Neural cell (in vitro differentiated cells): ENCODE results near the gene SLC9C1. TPM values are rescaled to one million over a fixed set of nuclear protein-coding genes. Genes with fewer than 3 reads are reported as not detected.

Experiments
- H2AFZ ChIP-seq: fragments of 200-600, 300-800 bp; sonication (generic), shearing (Covaris generic); 2 replicates; pipeline ENCODE4 v1.6.0; 2014; ENCODE audit warnings: low read depth, mild to moderate bottlenecking, antibody characterized with exemption, low read length, moderate library complexity
- H3F3A ChIP-seq: fragments of 200-600 bp; shearing (Covaris generic); 2 replicates; pipeline ENCODE4 v1.6.1; 2016; ENCODE audit warnings: mild to moderate bottlenecking, moderate library complexity, mixed read lengths, antibody characterized with exemption, low read length; ENCODE audit not compliant: insufficient read depth, poor library complexity, severe bottlenecking
- H3K27ac ChIP-seq: fragments of 200-600, 300-800 bp; sonication (generic), shearing (Covaris generic); 2 replicates; pipeline ENCODE4 v1.5.1; 2014; ENCODE audit warnings: mild to moderate bottlenecking, low read length, moderate library complexity
- H3K27me3 ChIP-seq: fragments of 300-800, 200-600 bp; sonication (generic), shearing (Covaris generic); 2 replicates; pipeline ENCODE4 v1.6.0; 2014; ENCODE audit warnings: mild to moderate bottlenecking, low read depth, low read length, moderate library complexity; ENCODE audit not compliant: insufficient read depth
- H3K36me3 ChIP-seq: fragments of 300-800, 200-600 bp; sonication (generic), shearing (Covaris generic); 2 replicates; pipeline ENCODE4 v1.5.1; 2014; ENCODE audit warnings: mild to moderate bottlenecking, antibody characterized with exemption, low read length, moderate library complexity; ENCODE audit not compliant: insufficient read depth
- H3K4me2 ChIP-seq: fragments of 300-800, 200-600 bp; sonication (generic), shearing (Covaris generic); 2 replicates; pipeline ENCODE4 v1.6.0; 2014; ENCODE audit warnings: mild to moderate bottlenecking, low read length
- H3K4me3 ChIP-seq: fragments of 300-800, 200-600 bp; sonication (generic), shearing (Covaris generic); 2 replicates; pipeline ENCODE4 v1.5.1; 2014; ENCODE audit warnings: mild to moderate bottlenecking, low read length, moderate library complexity
- H3K79me2 ChIP-seq: fragments of 200-600 bp; shearing (Covaris generic); replicated peaks from 2 replicates; pipeline ENCODE4 v1.6.0; 2014; ENCODE audit warnings: mild to moderate bottlenecking, low read length, moderate library complexity; ENCODE audit not compliant: insufficient read depth
- H3K9ac ChIP-seq: fragments of 300-800, 200-600 bp; sonication (generic), shearing (Covaris generic); 2 replicates; pipeline ENCODE4 v1.6.1; 2016; ENCODE audit warnings: mild to moderate bottlenecking, low read length, mixed read lengths
- H3K9me2 ChIP-seq: fragments of 200-600 bp; shearing (Covaris generic); 2 replicates; pipeline ENCODE4 v1.6.1; 2016; ENCODE audit warnings: mild to moderate bottlenecking, low read length, mixed read lengths; ENCODE audit not compliant: insufficient read depth
- H3K9me3 ChIP-seq: fragments of 200-600, 300-800 bp; sonication (generic), shearing (Covaris generic); 2 replicates; pipeline ENCODE4 v1.6.1; 2016; ENCODE audit warnings: mild to moderate bottlenecking, mixed run types, low read length, moderate library complexity, mixed read lengths
- H4K20me1 ChIP-seq: fragments of 200-600 bp; shearing (Covaris generic); 2 replicates; pipeline ENCODE4 v1.6.1; 2016; ENCODE audit warnings: mild to moderate bottlenecking, mixed run types; ENCODE audit not compliant: insufficient read depth
- EP300 ChIP-seq: fragments of 450-650 bp; conservative IDR thresholded peaks from 2 replicates; pipeline ENCODE4 v1.6.1; 2014; ENCODE audit warnings: antibody characterized with exemption, mild to moderate bottlenecking, moderate library complexity; ENCODE audit not compliant: poor library complexity, severe bottlenecking
- EZH2 ChIP-seq: fragments of 200-600, 300-800 bp; shearing (Covaris generic), sonication (generic); IDR thresholded peaks from 2 replicates; pipeline ENCODE4 v1.6.1; 2014; ENCODE audit warnings: antibody characterized with exemption, low read length, borderline replicate concordance, mild to moderate bottlenecking; ENCODE audit not compliant: insufficient read depth, poor library complexity, severe bottlenecking
- MXI1 ChIP-seq: fragments of 450-650 bp; conservative IDR thresholded peaks from 2 replicates; pipeline ENCODE4 v1.6.1; 2014; ENCODE audit warnings: antibody characterized with exemption, mild to moderate bottlenecking; ENCODE audit not compliant: poor library complexity, severe bottlenecking
- POLR2AphosphoS5 ChIP-seq: IDR thresholded peaks from 2 replicates; pipeline ENCODE4 v1.6.1; 2012
- RAD21 ChIP-seq: fragments of 450-650 bp; conservative IDR thresholded peaks from 2 replicates; pipeline ENCODE4 v1.6.1; 2014; ENCODE audit warnings: antibody characterized with exemption, mild to moderate bottlenecking, moderate library complexity
- SMC3 ChIP-seq: fragments of 450-650 bp; conservative IDR thresholded peaks from 2 replicates; pipeline ENCODE4 v1.6.1; 2014; ENCODE audit warnings: antibody characterized with exemption, mild to moderate bottlenecking, moderate library complexity; ENCODE audit not compliant: poor library complexity
- TAF1 ChIP-seq: IDR thresholded peaks from 2 replicates; pipeline ENCODE4 v1.6.1; 2012; ENCODE audit warnings: low read depth
- polyA plus RNA-seq: library from polyadenylated mRNA; depleted of rRNA; stranded (reverse); fragments of >200 nt; gene quantifications from 2 replicates; pipeline ENCODE4 v1.2.3, GENCODE V29; 2014
- TF ChIP-seq, protein P1 (sequence below): fragments of 450-650 bp; IDR thresholded peaks from 2 replicates; pipeline ENCODE4 v1.5.1; 2014; ENCODE audit warnings: antibody characterized with exemption, mild to moderate bottlenecking, moderate library complexity; ENCODE audit not compliant: poor library complexity, severe bottlenecking
- TF ChIP-seq, protein P2 (sequence below): IDR thresholded peaks from 2 replicates; pipeline ENCODE4 v1.6.1; 2012; ENCODE audit warnings: borderline replicate concordance

The SLC9C1 gene
- polyA plus RNA-seq, 1 donor from 2014 or later = not detected

GRCh38 chr3:112261742-112262141, 32.3 kb downstream of the SLC9C1 start:
- H3K79me2 ChIP-seq = no peaks in the 10 kb centered on the region
- H3K9me2 ChIP-seq = no peaks in the 10 kb centered on the region
- no peak for TF ChIP-seq EZH2
- H3K4me3 ChIP-seq = no peak overlapping the region
- no peak overlapping the region for H3K9ac ChIP-seq
- H3K27me3 ChIP-seq = no peaks in the 10 kb centered on the region
- H3K27ac ChIP-seq = no peak overlapping the region
- H2AFZ ChIP-seq = no peak overlapping the region
- no peaks in the 10 kb centered on the region for H3F3A ChIP-seq
- H4K20me1 ChIP-seq = no peaks in the 10 kb centered on the region
- no peaks in the 10 kb centered on the region for H3K36me3 ChIP-seq
- H3K4me2 ChIP-seq = no peak overlapping the region
- H3K9me3 ChIP-seq = no peaks in the 10 kb centered on the region

DNA sequence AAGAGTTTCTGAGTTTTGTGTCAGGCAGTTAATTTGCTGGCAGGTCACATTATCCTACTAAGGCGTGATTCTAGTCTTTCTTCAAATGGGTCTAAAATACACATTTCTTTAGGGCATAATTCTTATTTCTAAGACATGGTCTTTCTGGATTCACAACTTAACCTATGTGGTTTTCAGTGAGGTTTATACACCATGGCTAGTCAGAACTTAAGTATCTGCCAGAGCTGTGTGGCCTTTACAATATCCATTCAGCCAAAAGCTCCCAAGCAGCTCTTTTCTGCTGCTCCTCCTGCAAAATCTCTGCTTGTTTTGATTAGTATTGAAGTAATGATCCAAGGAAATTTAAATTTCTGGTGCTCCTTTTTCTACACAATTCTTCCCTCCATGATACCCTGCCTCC, 33.5 kb downstream of the SLC9C1 start:
- H3K9me3 ChIP-seq = no peaks in the 10 kb centered on the region
- TF ChIP-seq MXI1 (no peak), POLR2AphosphoS5 (no peak), RAD21 (no peak), SMC3 (no peak), EZH2 (no peak), TAF1 (no peak), EP300 (no peak)
- TF ChIP-seq, protein P1, sequence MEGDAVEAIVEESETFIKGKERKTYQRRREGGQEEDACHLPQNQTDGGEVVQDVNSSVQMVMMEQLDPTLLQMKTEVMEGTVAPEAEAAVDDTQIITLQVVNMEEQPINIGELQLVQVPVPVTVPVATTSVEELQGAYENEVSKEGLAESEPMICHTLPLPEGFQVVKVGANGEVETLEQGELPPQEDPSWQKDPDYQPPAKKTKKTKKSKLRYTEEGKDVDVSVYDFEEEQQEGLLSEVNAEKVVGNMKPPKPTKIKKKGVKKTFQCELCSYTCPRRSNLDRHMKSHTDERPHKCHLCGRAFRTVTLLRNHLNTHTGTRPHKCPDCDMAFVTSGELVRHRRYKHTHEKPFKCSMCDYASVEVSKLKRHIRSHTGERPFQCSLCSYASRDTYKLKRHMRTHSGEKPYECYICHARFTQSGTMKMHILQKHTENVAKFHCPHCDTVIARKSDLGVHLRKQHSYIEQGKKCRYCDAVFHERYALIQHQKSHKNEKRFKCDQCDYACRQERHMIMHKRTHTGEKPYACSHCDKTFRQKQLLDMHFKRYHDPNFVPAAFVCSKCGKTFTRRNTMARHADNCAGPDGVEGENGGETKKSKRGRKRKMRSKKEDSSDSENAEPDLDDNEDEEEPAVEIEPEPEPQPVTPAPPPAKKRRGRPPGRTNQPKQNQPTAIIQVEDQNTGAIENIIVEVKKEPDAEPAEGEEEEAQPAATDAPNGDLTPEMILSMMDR = no peak
- TF ChIP-seq, protein P2, sequence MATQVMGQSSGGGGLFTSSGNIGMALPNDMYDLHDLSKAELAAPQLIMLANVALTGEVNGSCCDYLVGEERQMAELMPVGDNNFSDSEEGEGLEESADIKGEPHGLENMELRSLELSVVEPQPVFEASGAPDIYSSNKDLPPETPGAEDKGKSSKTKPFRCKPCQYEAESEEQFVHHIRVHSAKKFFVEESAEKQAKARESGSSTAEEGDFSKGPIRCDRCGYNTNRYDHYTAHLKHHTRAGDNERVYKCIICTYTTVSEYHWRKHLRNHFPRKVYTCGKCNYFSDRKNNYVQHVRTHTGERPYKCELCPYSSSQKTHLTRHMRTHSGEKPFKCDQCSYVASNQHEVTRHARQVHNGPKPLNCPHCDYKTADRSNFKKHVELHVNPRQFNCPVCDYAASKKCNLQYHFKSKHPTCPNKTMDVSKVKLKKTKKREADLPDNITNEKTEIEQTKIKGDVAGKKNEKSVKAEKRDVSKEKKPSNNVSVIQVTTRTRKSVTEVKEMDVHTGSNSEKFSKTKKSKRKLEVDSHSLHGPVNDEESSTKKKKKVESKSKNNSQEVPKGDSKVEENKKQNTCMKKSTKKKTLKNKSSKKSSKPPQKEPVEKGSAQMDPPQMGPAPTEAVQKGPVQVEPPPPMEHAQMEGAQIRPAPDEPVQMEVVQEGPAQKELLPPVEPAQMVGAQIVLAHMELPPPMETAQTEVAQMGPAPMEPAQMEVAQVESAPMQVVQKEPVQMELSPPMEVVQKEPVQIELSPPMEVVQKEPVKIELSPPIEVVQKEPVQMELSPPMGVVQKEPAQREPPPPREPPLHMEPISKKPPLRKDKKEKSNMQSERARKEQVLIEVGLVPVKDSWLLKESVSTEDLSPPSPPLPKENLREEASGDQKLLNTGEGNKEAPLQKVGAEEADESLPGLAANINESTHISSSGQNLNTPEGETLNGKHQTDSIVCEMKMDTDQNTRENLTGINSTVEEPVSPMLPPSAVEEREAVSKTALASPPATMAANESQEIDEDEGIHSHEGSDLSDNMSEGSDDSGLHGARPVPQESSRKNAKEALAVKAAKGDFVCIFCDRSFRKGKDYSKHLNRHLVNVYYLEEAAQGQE = no peak
- H4K20me1 ChIP-seq = no peaks in the 10 kb centered on the region
- no peak overlapping the region for H3K27ac ChIP-seq
- H3K36me3 ChIP-seq = no peaks in the 10 kb centered on the region
- no peak overlapping the region for H2AFZ ChIP-seq
- H3F3A ChIP-seq = no peaks in the 10 kb centered on the region
- H3K79me2 ChIP-seq = no peaks in the 10 kb centered on the region
- H3K4me3 ChIP-seq = no peak overlapping the region
- H3K9me2 ChIP-seq = no peaks in the 10 kb centered on the region
- no peaks in the 10 kb centered on the region for H3K27me3 ChIP-seq
- H3K9ac ChIP-seq = no peak overlapping the region
- H3K4me2 ChIP-seq = no peak overlapping the region
